HEK293 (cell line): Measurements from ENCODE around the gene SLC35G3.

Source experiments
- BCL11A ChIP-seq: fragments of 450-650 bp; formaldehyde crosslinking; IDR thresholded peaks from 2 replicates; pipeline ENCODE4 v1.5.1; 2016; ENCODE audit warnings: low read depth, missing biosample characterization, missing genetic modification characterization
- ZBTB49 ChIP-seq: fragments of 450-650 bp; formaldehyde crosslinking; IDR thresholded peaks from 2 replicates; pipeline ENCODE4 v1.5.1; 2016; ENCODE audit warnings: missing biosample characterization, missing genetic modification characterization, low read depth
- ZNF280D ChIP-seq: fragments of 450-650 bp; formaldehyde crosslinking; IDR thresholded peaks from 2 replicates; pipeline ENCODE4 v1.5.1; 2016; ENCODE audit warnings: missing biosample characterization, missing genetic modification characterization
- ZNF302 ChIP-seq: fragments of 450-650 bp; formaldehyde crosslinking; IDR thresholded peaks from 2 replicates; pipeline ENCODE4 v1.5.1; 2016; ENCODE audit warnings: missing biosample characterization, missing genetic modification characterization, low read depth
- ZNF416 ChIP-seq: fragments of 450-650 bp; formaldehyde crosslinking; IDR thresholded peaks from 2 replicates; pipeline ENCODE4 v1.5.1; 2016; ENCODE audit warnings: missing biosample characterization, missing genetic modification characterization
- ZNF510 ChIP-seq: fragments of 450-650 bp; formaldehyde crosslinking; IDR thresholded peaks from 2 replicates; pipeline ENCODE4 v1.5.1; 2018; ENCODE audit warnings: mild to moderate bottlenecking, missing genetic modification characterization, missing biosample characterization; ENCODE audit not compliant: insufficient replicate concordance
- TF ChIP-seq, protein P1 (sequence below): fragments of 450-650 bp; formaldehyde crosslinking; IDR thresholded peaks from 2 replicates; pipeline ENCODE4 v1.5.1; 2016; ENCODE audit warnings: missing biosample characterization, missing genetic modification characterization

- TF ChIP-seq, protein P1, sequence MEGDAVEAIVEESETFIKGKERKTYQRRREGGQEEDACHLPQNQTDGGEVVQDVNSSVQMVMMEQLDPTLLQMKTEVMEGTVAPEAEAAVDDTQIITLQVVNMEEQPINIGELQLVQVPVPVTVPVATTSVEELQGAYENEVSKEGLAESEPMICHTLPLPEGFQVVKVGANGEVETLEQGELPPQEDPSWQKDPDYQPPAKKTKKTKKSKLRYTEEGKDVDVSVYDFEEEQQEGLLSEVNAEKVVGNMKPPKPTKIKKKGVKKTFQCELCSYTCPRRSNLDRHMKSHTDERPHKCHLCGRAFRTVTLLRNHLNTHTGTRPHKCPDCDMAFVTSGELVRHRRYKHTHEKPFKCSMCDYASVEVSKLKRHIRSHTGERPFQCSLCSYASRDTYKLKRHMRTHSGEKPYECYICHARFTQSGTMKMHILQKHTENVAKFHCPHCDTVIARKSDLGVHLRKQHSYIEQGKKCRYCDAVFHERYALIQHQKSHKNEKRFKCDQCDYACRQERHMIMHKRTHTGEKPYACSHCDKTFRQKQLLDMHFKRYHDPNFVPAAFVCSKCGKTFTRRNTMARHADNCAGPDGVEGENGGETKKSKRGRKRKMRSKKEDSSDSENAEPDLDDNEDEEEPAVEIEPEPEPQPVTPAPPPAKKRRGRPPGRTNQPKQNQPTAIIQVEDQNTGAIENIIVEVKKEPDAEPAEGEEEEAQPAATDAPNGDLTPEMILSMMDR: no peak
- TF ChIP-seq ZBTB49 (tag by site-specific recombination): no peak
- TF ChIP-seq ZNF280D (tag by site-specific recombination): no peak
- TF ChIP-seq ZNF416 (tag by site-specific recombination): no peak
- no peak for TF ChIP-seq ZNF302 (tag by site-specific recombination)
- TF ChIP-seq ZNF510 (tag by site-specific recombination): no peak
- no peak for TF ChIP-seq BCL11A (tag by site-specific recombination)
Measured at GRCh38 chr17:35192708-35193107, 1.5 kb downstream of the SLC35G3 start.
